Measurements from ENCODE around the gene MYNN. TPM values are rescaled to one million over a fixed set of nuclear protein-coding genes. Genes with fewer than 3 reads are reported as not detected.

MYNN gene
- total and polyA plus RNA-seq, 8 donors = 4.0 to 9.1 (median 6.7) TPM

- no peak overlapping the region for H3K4me3 ChIP-seq
- H3K27ac ChIP-seq = no peak overlapping the region
- intact Hi-C loops (cut with DNase I) = no loop called here
- 88 to 91% methylated on average over 3 of the region's 3 CpGs for WGBS, 2 donors
- TF ChIP-seq, protein P1, sequence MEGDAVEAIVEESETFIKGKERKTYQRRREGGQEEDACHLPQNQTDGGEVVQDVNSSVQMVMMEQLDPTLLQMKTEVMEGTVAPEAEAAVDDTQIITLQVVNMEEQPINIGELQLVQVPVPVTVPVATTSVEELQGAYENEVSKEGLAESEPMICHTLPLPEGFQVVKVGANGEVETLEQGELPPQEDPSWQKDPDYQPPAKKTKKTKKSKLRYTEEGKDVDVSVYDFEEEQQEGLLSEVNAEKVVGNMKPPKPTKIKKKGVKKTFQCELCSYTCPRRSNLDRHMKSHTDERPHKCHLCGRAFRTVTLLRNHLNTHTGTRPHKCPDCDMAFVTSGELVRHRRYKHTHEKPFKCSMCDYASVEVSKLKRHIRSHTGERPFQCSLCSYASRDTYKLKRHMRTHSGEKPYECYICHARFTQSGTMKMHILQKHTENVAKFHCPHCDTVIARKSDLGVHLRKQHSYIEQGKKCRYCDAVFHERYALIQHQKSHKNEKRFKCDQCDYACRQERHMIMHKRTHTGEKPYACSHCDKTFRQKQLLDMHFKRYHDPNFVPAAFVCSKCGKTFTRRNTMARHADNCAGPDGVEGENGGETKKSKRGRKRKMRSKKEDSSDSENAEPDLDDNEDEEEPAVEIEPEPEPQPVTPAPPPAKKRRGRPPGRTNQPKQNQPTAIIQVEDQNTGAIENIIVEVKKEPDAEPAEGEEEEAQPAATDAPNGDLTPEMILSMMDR (IDR thresholded peaks at IDR 0.05) = no peak
- FAIRE-seq (no peak), DNase-seq (no peak), ATAC-seq (no peak)
- peaks cover 0 to 4% (median 0%) of the 10 kb centered on the region in 3 donors for H3K4me1 ChIP-seq
- no peaks in the 10 kb centered on the region for H3K27me3 ChIP-seq
- H3K36me3 ChIP-seq = no peaks in the 10 kb centered on the region
- no peaks in the 10 kb centered on the region for H3K9me3 ChIP-seq
These were observed 31.5 kb downstream of the MYNN start for GRCh38 chr3:169804681-169805080.

- DNase-seq = no peak
- no peaks in the 10 kb centered on the region for H3K9me3 ChIP-seq
- no peak for FAIRE-seq
- no peak overlapping the region for H3K27ac ChIP-seq
- TF ChIP-seq, protein P1 (IDR thresholded peaks at IDR 0.05) = no peak
- H3K4me1 ChIP-seq = peaks cover 0 to 4% (median 4%) of the 10 kb centered on the region in 3 donors
- WGBS, 2 donors = 50 to 56% methylated on average over 2 of the region's 2 CpGs
- H3K27me3 ChIP-seq = no peaks in the 10 kb centered on the region
- intact Hi-C loops (cut with DNase I) = no loop called here
- ATAC-seq = no peak
- no peaks in the 10 kb centered on the region for H3K36me3 ChIP-seq
- no peak overlapping the region for H3K4me3 ChIP-seq
These were observed 36.1 kb downstream of the MYNN start for GRCh38 chr3:169809230-169809795.

- Histone ChIP-seq H3K27ac (peak overlapping the region in 1 of 4 donors; percentile 33), H3K36me3 (no peaks in the 10 kb centered on the region), H3K4me1 (peaks cover 0 to 4% (median 2%) of the 10 kb centered on the region in 3 donors), H3K9me3 (no peaks in the 10 kb centered on the region), H3K27me3 (peaks cover 0 to 4% (median 0%) of the 10 kb centered on the region in 4 donors), H3K4me3 (peak overlapping the region; percentile 27 to 70 (median 36))
- intact Hi-C loops (cut with DNase I) = no loop called here
- ATAC-seq (peak; percentile 34 to 53 (median 46)), FAIRE-seq (no peak), DNase-seq (peak in 1 of 6 donors; percentile 4)
- TF ChIP-seq, protein P1 (IDR thresholded peaks at IDR 0.05) = no peak
- WGBS, 2 donors = 9% methylated on average over 29 of the region's 29 CpGs
These were observed 38.6 kb downstream of the MYNN start for GRCh38 chr3:169811631-169812331.

DNA sequence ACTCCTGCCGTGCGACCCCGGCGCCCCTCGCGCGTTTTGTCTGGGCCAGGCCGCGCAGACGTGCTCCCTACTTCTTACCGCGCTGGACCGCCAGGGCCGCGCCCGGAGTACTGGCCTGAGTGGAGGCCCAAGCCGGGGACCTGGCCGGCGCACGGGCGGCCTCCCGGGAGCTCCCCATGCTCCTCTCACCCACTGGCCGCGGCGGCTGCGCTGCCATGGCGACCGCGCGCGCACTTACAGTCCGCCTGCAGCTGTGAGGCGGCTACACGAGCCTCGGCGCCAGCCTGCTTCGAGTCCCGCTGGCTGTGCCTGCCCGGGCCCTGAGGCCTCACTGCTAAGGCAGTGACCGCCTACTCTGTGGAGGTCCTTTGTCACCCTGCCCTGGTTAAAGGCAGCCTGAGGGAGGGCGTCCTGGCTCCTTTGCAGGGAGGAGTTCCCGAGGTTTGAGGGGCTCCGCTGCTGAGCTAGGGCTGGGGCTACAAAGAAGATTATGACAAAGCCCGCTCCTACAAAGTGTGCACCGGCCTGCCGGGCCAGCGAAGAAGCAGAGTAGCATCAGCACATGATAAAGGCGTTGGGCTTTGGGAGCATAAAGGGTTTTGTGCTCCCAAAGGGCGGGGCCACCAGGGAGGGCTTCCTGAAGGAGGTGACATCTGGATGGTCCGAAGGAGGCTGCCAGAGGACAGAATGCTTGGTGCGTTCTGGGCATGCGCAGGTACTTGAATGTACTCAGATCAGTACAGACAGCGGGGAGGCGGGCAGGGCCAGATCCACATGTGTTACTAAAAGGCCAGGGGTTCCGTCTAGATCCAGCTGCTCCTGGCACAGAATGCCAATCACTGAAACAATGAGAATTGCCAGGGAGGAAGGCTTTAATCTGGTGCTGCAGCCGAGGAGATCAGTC lies 39.4 kb downstream of the MYNN start, which contains the start of the genes LRRC34 and LRRIQ4:
Gene LRRC34 (minus strand): TSS at position 573 of the 904 bp plus-strand sequence. CDS start 356 bp downstream, at position 217.
Gene LRRIQ4 (plus strand): TSS at position 539 of the 904 bp plus-strand sequence. CDS start 9,052 bp downstream, outside the sequence.
- no peak for FAIRE-seq
- Histone ChIP-seq H3K27ac (peak within 1 kb of the TSS in 2 of 4 donors; percentile 12 to 33), H3K9me3 (no peaks in the 10 kb centered on the region)

More for the DNA sequence above, 39.4 kb downstream of the MYNN start, which contains the start of the genes LRRC34 and LRRIQ4:
- 11 to 15% methylated on average over 50 to 56 of the region's 56 CpGs for WGBS, 2 donors
- peaks cover 0 to 4% (median 0%) of the 10 kb centered on the region in 3 donors for H3K4me1 ChIP-seq
- H3K4me3 ChIP-seq = peak within 1 kb of the TSS; percentile 27 to 70 (median 36)
- TF ChIP-seq, protein P1 (IDR thresholded peaks at IDR 0.05) = no peak
- peak; percentile 91 to 95 (median 92) for ATAC-seq
- H3K36me3 ChIP-seq = no peaks in the 10 kb centered on the region
- peak; percentile 48 to 86 (median 64) for DNase-seq
- peaks cover 0 to 4% (median 0%) of the 10 kb centered on the region in 4 donors for H3K27me3 ChIP-seq
- intact Hi-C loops (cut with DNase I) = no loop called here
